ENCODE data around the gene ACTL7B.
"Not testable (repeated sequence)": the region's sequence is repeated elsewhere in the genome, so short reads cannot be mapped to it uniquely, and the experiment has no call there.

Gene ACTL7B, protein sequence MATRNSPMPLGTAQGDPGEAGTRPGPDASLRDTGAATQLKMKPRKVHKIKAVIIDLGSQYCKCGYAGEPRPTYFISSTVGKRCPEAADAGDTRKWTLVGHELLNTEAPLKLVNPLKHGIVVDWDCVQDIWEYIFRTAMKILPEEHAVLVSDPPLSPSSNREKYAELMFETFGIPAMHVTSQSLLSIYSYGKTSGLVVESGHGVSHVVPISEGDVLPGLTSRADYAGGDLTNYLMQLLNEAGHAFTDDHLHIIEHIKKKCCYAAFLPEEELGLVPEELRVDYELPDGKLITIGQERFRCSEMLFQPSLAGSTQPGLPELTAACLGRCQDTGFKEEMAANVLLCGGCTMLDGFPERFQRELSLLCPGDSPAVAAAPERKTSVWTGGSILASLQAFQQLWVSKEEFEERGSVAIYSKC

DNA sequence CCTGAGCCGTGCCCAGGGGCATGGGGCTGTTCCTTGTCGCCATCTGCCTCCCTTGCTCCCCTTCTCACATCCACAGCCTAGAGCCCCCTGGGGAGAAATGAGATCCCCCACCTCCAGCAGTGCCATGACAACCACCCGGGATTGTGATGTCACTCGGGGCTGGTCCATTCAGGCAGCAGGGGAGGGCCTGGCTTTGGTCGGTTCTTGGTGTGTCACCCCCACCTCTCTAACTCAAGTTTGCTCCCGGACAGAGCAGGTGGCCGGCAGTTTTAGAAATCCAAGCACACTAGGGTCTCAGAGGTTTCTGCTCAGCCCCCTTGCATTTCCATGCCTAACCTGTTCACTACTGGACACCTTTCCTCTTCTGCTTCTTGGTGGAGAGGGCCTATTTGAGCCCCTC, at the start of gene ACTL7B:
Gene ACTL7B (minus strand): TSS at position 99 of the 400 bp plus-strand sequence. CDS start 56 bp downstream, at position 43.
- no peak for FAIRE-seq

DNA sequence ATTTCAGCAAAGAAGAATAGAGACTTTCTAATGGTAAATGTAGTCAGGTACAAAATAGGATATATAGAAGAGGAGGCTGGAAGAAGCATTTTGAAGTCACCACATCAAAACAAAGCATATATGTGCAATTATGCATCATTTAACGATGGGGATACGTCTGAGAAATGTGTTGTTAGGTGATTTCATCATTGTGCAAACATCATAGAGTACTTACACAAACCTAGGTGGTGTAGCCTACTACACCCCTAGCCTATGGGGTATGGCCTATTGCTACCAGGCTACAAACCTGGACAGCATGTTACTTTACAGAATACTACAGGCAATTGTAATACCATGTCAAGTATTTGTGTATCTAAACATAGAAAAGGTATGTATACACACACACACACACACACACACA, 49.7 kb upstream of the ACTL7B start:
- no peak for FAIRE-seq

DNA sequence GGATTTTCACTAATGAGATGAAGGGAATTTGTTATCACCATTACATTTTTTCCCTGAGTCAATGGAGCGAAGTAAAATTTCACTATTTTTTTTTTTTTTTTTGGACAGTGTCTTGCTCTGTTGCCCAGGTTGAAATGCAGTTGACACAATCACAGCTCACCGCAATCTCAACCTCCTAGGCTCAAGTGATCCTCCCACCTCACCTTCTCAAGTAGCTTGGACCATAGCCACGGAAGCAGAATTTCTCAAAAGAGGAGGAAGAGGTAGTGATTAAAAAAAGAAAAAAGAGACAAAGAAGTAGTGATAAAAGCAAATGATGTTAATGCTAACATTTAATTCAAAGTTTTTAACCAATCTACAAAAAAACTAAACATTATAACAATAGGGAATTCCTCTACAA, 48.4 kb upstream of the ACTL7B start:
- no peak for FAIRE-seq

DNA sequence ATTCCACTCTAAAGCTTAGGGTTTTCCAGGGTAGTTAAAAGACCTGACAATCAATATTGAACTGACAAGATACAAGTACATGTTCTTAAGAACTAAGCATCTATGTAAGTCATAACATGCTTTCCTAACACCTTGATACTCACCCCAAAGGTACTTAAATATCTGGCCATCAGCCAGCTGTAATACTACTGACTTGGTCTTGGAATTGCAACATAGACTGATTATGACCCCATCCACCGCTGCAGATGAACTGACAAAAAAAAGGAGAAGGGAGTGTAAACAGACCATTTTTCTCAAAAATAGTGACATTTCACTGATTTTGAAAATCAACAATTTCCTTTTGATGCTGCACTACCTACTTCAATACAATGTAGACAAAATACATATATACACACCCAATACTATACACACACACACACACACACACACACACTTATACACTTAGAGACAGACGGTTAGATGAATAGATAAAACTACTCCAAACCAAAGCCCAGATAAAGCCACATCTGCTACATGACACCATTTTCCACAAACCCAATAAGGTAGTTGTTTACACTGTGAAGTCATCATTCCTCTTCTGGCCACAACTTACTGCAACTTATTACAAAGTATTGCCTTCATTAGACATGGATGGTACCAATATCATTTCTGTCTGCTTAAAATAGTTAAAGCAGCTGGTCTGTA, 47.8 kb upstream of the ACTL7B start:
- FAIRE-seq: no peak

DNA sequence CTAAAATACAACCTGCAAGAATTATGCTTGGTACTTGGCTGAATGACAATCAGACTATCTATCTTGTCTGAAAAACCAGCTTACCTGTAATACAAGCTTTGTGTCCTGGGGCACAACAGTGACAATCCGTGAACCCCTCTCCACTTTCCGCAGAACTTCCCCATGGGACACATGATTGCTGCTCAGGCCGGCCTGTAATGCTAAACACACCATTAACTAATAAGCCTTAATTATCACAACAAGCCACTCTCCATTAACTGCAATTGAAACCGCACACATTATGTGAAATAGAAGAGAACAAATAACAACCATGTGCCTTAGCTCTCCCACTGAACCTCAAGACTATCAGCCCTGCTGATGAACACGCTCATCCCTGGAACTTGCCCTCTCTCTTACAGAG, 44.4 kb upstream of the ACTL7B start:
- no peak for FAIRE-seq

DNA sequence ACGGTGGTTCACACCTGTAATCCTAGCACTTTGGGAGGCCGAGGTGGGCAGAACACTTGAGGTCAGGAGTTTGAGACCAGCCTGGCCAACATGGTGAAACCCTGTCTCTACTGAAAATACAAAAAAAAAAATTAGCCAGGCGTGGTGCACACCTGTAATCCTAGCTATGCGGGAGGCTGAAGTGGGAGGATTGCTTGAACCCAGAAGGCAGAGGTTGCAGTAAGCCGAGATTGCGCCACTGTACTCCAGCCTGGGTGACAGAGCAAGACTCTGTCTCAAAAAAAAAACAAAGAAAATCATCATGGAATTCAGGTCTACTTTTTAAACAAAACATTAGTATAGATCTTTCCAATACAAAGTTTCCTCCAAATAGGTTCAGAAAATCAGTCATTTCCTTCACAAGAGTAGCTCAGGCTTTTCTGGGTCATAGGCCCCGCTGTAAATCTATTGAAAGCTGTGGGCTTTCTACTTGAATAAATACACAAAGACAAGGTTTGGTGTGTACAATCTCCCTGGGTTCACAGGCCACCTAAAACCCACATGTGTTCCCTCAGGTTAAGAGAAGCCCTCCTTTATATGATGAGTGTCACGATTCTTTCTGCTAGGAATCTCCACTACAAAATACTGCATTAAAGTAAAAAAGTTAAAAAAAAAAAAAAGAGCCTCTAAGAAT, 43.4 kb upstream of the ACTL7B start:
- FAIRE-seq: not testable (repeated sequence)

DNA sequence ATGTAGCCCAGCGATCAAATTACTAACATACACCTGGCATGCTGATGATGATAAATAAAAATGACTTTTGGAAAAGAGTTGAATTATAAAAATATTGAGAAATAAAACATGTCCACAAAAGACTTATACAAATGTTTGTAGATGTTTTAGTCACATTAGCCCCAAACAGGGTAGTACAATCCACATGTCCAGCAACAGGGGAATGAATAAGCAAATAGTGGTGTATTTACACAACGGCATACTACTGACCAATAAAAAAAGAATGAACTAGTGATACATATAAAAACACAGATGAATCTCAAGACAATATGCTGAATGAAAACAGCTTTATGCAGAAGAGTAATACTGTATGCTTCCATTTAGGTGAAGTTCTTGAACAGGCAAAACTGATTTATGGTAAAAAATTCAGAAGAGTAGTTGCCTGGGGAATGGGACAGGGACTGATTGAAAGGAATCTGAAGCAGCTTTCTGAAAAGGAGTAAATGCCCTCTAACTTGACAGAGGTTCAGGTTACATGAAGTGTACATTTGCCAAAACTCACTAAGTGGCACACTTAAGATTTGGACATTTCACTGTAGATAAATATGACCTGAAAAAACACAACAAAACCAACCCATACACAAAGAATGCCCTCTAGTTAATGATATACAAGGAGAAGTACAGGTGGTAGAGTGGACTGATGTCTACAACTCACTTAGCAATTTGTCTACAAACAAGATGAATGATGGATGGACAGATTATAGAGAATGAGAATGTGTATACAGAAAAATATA, 41.7 kb upstream of the ACTL7B start:
- FAIRE-seq: no peak

DNA sequence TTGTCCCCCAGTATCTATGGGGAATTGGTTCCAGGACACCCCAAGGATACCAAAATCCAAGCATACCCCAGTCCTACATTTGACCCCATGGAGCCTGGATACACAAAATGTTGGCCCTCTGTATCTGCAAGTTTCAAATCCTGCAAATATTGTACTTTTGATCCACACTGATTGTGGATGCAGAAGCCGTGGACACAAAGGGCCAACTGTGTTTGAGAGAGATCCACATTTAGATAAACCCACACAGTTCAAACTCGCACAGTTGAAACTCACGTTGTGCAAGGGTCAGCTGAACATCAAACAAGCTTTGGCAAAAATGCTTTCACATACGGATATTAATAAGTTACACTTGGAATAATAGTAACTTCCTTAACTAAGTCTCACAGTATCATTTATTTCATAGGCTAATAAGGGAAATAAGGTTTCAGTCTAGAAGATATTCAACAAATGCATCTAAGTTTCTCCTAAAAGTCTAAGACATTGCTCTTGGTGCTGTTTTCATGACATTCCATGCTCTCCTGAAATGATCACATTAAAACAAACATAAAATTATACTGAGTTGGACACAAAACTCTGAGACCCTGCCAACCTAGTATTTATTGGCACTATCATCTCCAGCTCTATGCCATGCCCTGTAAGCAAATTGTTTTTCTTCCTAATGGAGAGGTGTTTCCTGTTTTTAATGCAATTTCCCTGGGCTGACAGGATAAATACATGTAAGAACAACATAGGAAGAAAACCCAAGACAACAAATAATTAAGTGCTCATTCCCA, 38.6 kb upstream of the ACTL7B start:
- no peak for FAIRE-seq

DNA sequence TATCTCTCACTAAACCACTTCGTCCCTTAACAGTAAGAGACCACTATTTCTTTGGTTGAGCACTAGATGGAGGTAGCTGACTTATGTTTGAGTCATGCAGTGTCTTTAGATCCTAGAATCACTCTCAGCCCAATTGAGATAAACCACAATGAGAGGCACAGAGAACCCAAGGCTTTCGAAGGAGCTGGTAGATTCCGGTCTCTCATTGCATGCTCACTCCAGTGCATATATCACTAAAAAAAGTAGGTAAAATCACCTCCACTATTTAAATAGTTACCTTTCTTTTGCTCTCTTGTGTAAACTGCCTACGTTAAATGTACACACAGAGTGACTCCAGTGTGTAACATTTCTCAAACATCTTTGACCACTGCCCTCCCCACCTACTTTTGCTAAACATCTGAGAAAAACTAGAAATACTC, 33.9 kb upstream of the ACTL7B start:
- no peak for FAIRE-seq

DNA sequence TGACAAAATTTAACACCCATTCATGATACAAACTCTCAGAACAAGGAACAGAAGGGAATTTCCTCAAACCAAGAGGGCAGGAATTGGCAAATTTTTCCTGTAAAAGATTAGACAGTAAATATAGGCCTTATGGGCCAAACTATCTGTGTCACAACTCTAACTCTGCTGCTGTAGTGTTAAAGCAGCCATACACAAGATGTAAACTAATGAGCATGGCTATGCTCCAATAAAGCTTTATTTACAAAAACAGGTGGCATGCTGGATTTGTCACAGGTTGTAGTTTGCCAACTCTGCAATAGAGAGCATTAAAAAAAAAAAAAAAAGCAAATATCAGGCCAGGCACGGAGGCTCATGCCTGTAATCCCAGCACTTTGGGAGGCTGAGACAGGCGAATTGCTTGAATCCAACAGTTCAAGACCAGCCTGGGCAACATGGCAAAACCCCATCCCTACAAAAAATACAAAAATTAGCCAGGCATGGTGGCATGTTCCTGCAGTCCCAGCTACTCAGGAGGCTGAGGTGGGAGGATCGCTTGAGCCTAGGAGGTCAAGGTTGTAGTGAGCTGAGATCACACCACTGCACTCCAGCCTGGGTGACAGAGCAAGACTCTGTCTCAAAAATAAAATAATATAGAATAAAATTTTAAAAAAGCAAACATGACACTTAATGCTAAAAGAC, 30.9 kb upstream of the ACTL7B start:
- FAIRE-seq: not testable (repeated sequence)

DNA sequence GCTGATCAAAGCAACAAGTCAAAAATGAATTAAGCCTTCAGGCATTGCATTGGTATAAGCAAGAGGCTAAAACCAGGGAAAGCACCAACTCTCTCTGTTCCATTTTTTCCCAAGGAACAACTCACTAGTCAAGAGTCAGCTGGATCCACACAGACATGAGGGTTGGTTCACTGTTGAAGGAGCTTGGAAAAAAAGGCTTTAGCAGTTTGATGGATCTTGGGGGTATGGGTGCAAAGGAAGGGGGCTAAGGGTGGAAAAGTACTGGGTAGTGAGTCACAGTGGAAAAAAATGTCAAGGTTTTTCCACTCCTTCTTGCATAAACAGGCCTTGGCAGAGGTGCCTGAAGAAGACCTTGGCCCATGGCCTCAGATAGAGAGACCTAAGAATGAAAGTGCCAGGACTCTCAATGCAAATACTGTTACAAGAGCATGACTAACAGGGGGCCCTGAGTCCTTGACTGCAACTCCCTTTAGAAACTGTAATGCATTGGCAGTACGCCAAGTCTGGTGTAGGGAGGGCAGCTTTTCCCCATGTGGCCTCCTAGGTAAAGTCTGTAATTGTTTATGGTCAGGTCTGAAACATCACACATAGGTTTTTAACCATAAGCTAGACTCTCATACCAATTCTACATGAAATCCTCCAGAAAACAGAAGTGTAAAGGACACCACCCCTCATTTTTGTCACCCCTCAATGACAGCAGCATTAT, 30.0 kb upstream of the ACTL7B start:
- no peak for FAIRE-seq

DNA sequence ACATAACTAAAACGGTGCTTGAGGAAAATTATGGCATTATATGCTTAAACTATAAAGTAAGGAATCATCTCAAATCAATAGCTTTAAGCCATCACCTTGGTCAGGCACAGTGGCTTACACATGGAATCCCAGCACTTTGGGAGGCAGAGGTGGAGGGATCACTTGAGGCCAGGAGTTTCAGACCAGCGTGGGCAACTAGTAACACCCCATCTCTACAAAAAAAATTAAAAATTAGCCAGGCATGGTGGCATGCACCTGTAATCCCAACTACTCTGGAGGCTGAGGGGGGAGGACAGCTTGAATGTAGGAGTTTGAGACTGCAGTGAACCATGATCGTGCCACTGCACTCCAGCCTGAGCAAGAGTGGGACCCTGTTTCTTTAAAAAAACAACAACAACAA, 28.9 kb upstream of the ACTL7B start:
- no peak for FAIRE-seq

DNA sequence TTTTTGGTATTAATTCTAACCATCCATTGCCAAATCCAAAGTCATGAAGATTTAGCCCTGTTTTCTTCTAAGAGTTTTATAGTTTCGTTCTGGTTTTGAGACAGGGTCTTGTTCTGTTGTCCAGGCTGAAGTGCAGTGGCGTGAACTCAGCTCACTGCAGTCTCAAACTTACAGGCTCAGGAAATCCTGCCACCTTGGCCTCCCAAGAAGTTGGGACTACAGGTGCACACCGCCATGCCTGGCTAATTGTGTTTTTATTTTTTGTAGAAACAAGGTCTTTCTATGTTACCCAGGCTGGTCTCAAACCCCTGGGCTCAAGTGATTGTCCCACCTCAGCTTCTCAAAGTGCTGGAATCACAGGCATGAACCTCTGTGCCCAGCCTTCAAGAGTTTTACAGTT, 27.3 kb upstream of the ACTL7B start:
- FAIRE-seq: no peak

DNA sequence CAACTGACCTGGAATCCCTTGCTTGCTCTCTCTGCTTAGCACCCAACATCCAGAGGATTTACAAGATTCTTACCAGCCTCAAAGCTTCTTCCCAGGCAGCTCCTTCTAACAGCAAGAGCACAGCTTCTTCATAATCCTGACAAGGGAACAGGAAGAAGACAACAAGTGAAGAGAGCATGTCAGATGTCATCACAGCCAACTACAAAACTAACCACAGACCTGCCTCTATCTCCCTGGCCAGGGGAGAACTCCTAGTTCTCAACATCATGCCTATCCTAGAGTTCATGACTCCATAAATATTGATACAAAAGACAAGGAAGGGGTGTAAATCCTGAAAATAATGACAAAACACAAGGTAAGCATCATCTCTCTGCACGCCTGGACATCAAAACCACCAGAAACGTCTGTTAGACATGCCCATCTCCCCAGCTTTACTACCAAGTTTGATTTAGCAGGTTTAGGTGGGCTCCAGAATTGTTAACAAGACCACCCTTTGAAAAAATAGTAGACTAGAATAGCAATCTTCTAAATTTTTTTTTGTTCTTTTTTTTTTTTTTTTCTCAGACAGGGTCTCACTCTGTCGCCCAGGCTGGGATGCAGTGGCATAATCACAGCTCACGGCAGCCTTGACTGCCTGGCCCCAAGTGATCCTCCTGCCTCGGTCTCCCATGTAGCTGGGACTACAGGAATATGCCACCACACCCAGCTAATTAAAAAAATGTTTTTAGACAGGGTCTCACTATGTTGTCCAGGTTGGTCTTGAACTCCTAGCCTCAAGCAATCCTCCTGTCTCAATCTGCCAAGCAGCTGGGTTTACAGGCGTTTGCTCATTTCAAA, 26.5 kb upstream of the ACTL7B start:
- FAIRE-seq: no peak

DNA sequence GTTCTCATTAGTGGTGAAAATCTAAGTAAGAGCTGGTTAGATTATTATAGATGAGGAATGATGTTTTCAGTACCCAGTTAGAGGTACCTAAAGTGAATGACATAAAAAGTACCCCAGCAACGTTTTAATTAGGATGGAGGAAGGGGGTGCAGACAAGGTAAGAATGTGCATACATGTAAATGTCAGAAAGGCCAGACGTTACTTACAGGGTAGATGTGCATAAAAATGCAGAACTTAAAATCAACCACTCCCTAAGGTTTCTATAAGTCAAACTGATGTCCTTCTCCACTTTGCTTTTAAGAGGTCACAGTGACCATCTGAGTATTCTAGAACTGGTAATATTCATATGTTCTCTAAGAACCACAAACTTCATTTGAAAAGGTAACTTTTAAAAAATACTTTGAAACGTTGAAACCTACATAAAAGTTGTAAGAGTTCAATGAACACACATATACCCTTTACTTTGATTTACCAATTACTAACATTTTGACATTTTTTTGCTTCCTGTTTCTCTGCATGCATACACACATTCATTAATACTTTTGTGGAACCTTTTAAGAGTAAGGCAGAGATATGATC, 25.0 kb upstream of the ACTL7B start:
- peak; percentile 15 for FAIRE-seq

DNA sequence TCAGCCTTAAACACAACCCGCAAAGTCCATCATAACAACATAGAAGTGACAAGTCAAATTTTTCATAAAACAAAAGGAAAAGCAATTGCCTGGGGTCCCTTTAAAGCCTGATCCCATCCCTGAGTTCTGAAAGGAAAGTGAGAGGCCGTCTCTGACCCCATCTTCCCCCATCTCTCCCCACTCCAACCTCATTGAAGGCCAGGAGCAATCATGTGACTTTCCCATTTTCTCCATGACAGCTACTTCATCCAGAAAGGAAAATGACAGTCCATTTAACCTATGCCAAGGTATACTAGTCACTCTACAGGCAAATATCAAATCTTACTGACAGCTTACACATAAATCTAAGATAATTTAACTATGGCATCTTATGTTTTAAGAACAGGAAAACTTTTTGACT, 21.7 kb upstream of the ACTL7B start:
- FAIRE-seq: no peak

DNA sequence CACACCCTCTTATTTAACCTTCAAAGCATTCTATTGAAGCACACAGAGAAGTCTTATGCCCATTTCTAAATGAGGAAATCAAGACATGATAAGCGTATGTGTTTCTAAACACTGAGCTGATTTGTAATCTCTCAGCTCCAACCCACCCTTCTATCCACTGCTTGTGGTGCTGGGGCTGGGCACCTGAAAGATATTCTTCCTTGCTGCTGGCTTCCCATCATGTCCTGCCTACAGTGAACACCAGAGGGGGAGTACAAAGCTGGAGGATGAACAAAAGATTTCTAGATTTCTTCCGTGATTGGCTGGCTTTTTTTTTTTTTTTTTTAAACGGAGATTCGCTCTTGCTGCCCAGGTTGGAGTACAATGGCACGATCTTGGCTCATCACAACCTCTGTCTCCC, 20.6 kb upstream of the ACTL7B start:
- no peak for FAIRE-seq

DNA sequence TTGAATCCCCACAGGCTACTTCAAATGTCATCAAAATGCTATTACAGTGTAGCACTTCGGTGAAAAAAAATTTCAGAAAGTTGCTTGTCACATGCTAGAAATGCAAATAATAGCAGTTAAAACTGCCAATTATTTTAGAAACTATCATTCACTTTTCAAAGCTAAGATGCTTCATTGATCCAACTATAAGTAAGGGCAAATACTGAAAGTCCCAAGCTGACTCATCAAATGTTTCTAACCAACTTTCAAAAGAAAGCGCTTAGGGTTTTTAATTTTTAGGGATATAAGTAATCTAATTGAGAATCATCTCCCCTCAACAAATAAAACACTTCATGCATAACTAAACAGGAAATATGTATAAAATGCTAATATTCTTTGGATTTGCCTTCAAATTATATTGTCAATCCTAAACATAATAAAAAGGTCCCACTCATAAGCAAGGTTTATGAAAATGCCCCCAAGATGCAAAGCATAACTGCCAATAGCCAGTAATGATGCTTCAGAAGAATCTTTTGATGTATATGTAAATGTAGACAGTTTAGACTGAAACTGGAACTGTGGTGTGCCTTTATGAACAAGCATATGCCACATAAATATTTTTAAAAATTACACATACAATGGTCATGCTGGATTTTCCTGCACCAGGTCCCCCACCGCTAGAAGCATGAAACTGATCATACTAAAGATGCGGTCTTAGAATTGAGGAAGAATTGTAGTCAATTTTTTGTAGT, 18.4 kb upstream of the ACTL7B start:
- FAIRE-seq: no peak
